Testis (tissue), 2 donors: ENCODE measurements around the gene SIK3.

ENCODE experiments used
- POLR2A ChIP-seq: fragments of 450-650 bp; IDR thresholded peaks from one replicate; pipeline ENCODE4 v1.6.1; 2017; ENCODE audit warnings: antibody characterized with exemption, mild to moderate bottlenecking, moderate library complexity
- TF ChIP-seq, protein P1 (sequence below), 3 experiments: fragments of 450-650 bp in 2 of 3; fragments of 200-600 bp in 1 of 3; sonication (generic) in 1 of 3; IDR thresholded peaks; one replicate each; pipeline ENCODE4 v1.5.1; 2016 to 2019; ENCODE audit warnings: antibody characterized with exemption in 3 of 3, mild to moderate bottlenecking in 2 of 3, moderate library complexity in 1 of 3

DNA sequence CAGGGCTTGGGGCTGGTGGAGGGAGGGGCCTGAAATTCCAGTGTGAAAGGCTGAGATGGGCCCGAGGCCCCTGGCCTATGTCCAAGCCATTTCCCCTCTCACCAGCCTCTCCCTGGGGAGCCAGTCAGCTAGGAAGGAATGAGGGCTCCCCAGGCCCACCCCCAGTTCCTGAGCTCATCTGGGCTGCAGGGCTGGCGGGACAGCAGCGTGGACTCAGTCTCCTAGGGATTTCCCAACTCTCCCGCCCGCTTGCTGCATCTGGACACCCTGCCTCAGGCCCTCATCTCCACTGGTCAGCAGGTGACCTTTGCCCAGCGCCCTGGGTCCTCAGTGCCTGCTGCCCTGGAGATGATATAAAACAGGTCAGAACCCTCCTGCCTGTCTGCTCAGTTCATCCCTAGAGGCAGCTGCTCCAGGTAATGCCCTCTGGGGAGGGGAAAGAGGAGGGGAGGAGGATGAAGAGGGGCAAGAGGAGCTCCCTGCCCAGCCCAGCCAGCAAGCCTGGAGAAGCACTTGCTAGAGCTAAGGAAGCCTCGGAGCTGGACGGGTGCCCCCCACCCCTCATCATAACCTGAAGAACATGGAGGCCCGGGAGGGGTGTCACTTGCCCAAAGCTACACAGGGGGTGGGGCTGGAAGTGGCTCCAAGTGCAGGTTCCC, 268.6 kb downstream of the SIK3 start, which contains the start of gene APOC3:
- TF ChIP-seq, protein P1, sequence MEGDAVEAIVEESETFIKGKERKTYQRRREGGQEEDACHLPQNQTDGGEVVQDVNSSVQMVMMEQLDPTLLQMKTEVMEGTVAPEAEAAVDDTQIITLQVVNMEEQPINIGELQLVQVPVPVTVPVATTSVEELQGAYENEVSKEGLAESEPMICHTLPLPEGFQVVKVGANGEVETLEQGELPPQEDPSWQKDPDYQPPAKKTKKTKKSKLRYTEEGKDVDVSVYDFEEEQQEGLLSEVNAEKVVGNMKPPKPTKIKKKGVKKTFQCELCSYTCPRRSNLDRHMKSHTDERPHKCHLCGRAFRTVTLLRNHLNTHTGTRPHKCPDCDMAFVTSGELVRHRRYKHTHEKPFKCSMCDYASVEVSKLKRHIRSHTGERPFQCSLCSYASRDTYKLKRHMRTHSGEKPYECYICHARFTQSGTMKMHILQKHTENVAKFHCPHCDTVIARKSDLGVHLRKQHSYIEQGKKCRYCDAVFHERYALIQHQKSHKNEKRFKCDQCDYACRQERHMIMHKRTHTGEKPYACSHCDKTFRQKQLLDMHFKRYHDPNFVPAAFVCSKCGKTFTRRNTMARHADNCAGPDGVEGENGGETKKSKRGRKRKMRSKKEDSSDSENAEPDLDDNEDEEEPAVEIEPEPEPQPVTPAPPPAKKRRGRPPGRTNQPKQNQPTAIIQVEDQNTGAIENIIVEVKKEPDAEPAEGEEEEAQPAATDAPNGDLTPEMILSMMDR (IDR thresholded peaks at IDR 0.05) = no peak
- TF ChIP-seq POLR2A = no peak
